GM18517 (cell line): ENCODE data around the gene DAB2IP.

Source experiments
- ATAC-seq: cut with Tn5 transposase; IDR thresholded peaks from one replicate; pipeline ENCODE4 v1.9.1; 2021; ENCODE audit warnings: mild to moderate bottlenecking, moderate library complexity; ENCODE audit not compliant: unreplicated experiment

The DAB2IP gene

GRCh38 chr9:121742923-121743322, 91.5 kb downstream of the DAB2IP start:
- no peak for ATAC-seq

- no peak for ATAC-seq
Measured at GRCh38 chr9:121743441-121744001, 92.1 kb downstream of the DAB2IP start.

GRCh38 chr9:121744002-121744686, 92.7 kb downstream of the DAB2IP start:
- ATAC-seq = no peak

- ATAC-seq = no peak
Measured at GRCh38 chr9:121744687-121745395, 93.4 kb downstream of the DAB2IP start.

GRCh38 chr9:121745396-121745695, 93.9 kb downstream of the DAB2IP start:
- no peak for ATAC-seq

- ATAC-seq = no peak
Measured at GRCh38 chr9:121746411-121746810, 95.0 kb downstream of the DAB2IP start.

- ATAC-seq = no peak
Measured at GRCh38 chr9:121746866-121747265, 95.4 kb downstream of the DAB2IP start.

- no peak for ATAC-seq
Measured at GRCh38 chr9:121748074-121748473, 96.6 kb downstream of the DAB2IP start.

- no peak for ATAC-seq
Measured at GRCh38 chr9:121748727-121749423, 97.4 kb downstream of the DAB2IP start.

GRCh38 chr9:121749614-121750013, 98.2 kb downstream of the DAB2IP start:
- ATAC-seq = no peak

GRCh38 chr9:121750259-121750714, 98.9 kb downstream of the DAB2IP start:
- ATAC-seq = no peak

GRCh38 chr9:121750715-121751623, 99.5 kb downstream of the DAB2IP start:
- ATAC-seq = no peak

GRCh38 chr9:121751686-121752445, 100.4 kb downstream of the DAB2IP start:
- no peak for ATAC-seq

- ATAC-seq = no peak
Measured at GRCh38 chr9:121752929-121753328, 101.5 kb downstream of the DAB2IP start.

GRCh38 chr9:121753802-121754654, 102.6 kb downstream of the DAB2IP start:
- ATAC-seq = no peak

GRCh38 chr9:121754655-121755436, 103.4 kb downstream of the DAB2IP start:
- no peak for ATAC-seq

- no peak for ATAC-seq
Measured at GRCh38 chr9:121755581-121755980, 104.1 kb downstream of the DAB2IP start.
